Caco-2 (cell line): Measurements from ENCODE around the gene KLHL11. TPM values are rescaled to one million over a fixed set of nuclear protein-coding genes. Genes with fewer than 3 reads are reported as not detected.
A peak's percentile ranks its signal among the peaks of the same experiment; 100 is the strongest.

Experiments used
- BruUV-seq: library from RNA; stranded (reverse); fragments of 400-500 nt; replicated peaks from 2 replicates; lab custom pipeline; 2021; lab: Mats Ljungman, UMichigan
- CTCF ChIA-PET: fragments of 300-600 bp; sonication (Branson Sonifier 250); formaldehyde crosslinking; loops from one replicate; lab custom pipeline; 2022; ENCODE audit warnings: antibody characterized with exemption; lab: Charles Lee
- POLR2A ChIA-PET: fragments of 300-600 bp; sonication (Branson Sonifier 250); formaldehyde crosslinking; loops from one replicate; lab custom pipeline; 2022; ENCODE audit warnings: antibody characterized with exemption; lab: Charles Lee
- DNase-seq, 2 experiments: peaks; one replicate each; pipeline versions ENCODE4 v3.0.0 to v3.0.0-alpha.2; 2020 to 2022
- H3K27me3 ChIP-seq: replicated peaks from 2 replicates; pipeline ENCODE4 v1.6.0; 2011; ENCODE audit warnings: low read length; ENCODE audit not compliant: control insufficient read depth, insufficient read depth
- H3K36me3 ChIP-seq: 2 replicates; pipeline ENCODE4 v1.5.1; 2011; ENCODE audit warnings: low read length; ENCODE audit not compliant: control insufficient read depth, insufficient read depth
- H3K4me1 ChIP-seq: fragments of 250-450 bp; sonication (Bioruptor Pico); 2 replicates; pipeline ENCODE4 v1.5.1; 2020; ENCODE audit warnings: mild to moderate bottlenecking
- H3K4me3 ChIP-seq: 2 replicates; pipeline ENCODE4 v1.5.1; 2011; ENCODE audit warnings: low read depth, mild to moderate bottlenecking, control low read depth, low read length
- H3K9me3 ChIP-seq: fragments of 250-450 bp; sonication (Bioruptor Pico); 2 replicates; pipeline ENCODE4 v1.5.1; 2020; ENCODE audit warnings: mild to moderate bottlenecking, moderate library complexity
- H3K27ac Mint-ChIP-seq: one replicate; pipeline ENCODE4 v1.8.0; 2022; ENCODE audit warnings: mixed read lengths; ENCODE audit not compliant: unreplicated experiment
- H3K27me3 Mint-ChIP-seq: one replicate; pipeline ENCODE4 v1.8.0; 2022; ENCODE audit warnings: mixed read lengths; ENCODE audit not compliant: insufficient read depth, unreplicated experiment
- H3K36me3 Mint-ChIP-seq: one replicate; pipeline ENCODE4 v1.8.0; 2022; ENCODE audit warnings: mild to moderate bottlenecking, mixed read lengths; ENCODE audit not compliant: insufficient read depth, unreplicated experiment
- H3K4me1 Mint-ChIP-seq: one replicate; pipeline ENCODE4 v1.8.0; 2022; ENCODE audit warnings: low read depth, mixed read lengths; ENCODE audit not compliant: unreplicated experiment
- H3K4me3 Mint-ChIP-seq: one replicate; pipeline ENCODE4 v1.8.0; 2022; ENCODE audit warnings: mild to moderate bottlenecking, moderate library complexity, mixed read lengths; ENCODE audit not compliant: unreplicated experiment
- H3K9me3 Mint-ChIP-seq: one replicate; pipeline ENCODE4 v1.8.0; 2022; ENCODE audit warnings: mixed read lengths; ENCODE audit not compliant: unreplicated experiment
- intact Hi-C: fragments of 100-400 bp; cut with micrococcal nuclease; formaldehyde crosslinking; loops from one replicate; pipeline ENCODE4 v1.10.0; 2022; ENCODE audit not compliant: unreplicated experiment
- total RNA-seq: library from RNA; stranded (reverse); gene quantifications from 2 replicates; pipeline ENCODE4 v1.2.3, GENCODE V29; 2022
- TF ChIP-seq, protein P1 (sequence below), 2 experiments: fragments of 200-600 bp in 1 of 2; IDR thresholded peaks; 1 replicate in 1 of 2; 2 replicates in 1 of 2; pipeline versions ENCODE4 v1.5.1 to v1.8.0; 2011 to 2022; ENCODE audit warnings: antibody characterized with exemption in 1 of 2, control low read depth in 1 of 2, inconsistent platforms in 1 of 2, low read depth in 1 of 2, low read length in 1 of 2, mild to moderate bottlenecking in 1 of 2, moderate library complexity in 1 of 2; ENCODE audit not compliant: insufficient read depth in 1 of 2, severe bottlenecking in 1 of 2, unreplicated experiment in 1 of 2

Gene KLHL11
- total RNA-seq, 1 experiment from 2014 or later: 22.2 TPM

DNA sequence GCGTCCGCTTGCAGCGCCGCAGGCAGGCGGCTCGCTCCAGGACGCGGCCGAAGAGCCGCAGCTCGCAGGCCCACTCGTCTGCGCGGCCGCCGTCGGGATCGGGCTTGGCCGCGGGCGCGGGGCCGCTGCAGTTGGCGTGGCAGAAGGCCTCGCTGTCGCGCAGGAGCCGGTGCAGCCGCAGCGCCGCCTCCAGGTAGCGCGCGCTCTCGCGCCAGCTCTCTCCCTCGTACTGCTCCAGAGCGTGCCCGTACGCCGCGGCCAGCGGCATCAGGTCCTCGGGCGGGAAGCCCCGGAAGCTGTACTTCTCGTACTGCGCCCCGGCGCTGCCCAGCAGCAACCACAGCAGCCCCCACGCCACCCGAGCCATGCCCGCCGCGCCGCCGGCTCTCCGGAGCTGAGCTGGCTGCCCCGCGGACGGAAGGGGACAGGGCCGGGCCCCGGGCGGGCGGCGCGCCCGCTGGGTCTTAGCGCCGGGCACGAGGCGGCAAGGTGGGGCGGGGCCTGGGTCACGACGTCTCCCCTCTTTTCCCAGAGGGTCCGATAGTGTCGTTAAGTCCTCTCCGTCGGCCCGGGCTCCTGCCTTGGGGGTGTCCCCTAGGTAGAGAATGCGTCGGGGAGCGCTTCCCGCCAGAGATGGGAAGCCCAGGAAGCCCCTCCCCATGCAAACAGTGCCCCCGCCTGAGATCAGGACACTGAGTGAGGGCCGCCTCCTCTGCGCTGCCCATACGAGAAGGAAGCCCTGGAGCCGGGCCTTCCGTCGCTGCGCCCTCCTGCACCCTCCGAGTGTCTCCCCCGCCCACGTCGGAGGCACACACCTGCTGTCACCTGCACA is 53.5 kb downstream of the KLHL11 start, which contains the start of gene P3H4:
P3H4 (minus strand) TSS at position 401 of the 832 bp plus-strand sequence; CDS start at position 367, 34 bp downstream.
- Histone ChIP-seq H3K36me3 (peaks cover 3% of the 10 kb centered on the region), H3K4me1 (peaks cover 21% of the 10 kb centered on the region), H3K27me3 (no peaks in the 10 kb centered on the region), H3K9me3 (no peaks in the 10 kb centered on the region), H3K4me3 (peak within 1 kb of the TSS; percentile 91)
- CTCF ChIA-PET: interaction anchor here (0.6 to 3.5 kb wide), 17 partner anchors 11 to 326 kb away, joined by 3 to 44 read pairs (median 4); partner anchors contain the start of genes JUP, KLHL11 and ODAD4
- BruUV-seq: TSS peak; percentile 21
- H3K36me3 Mint-ChIP-seq: peaks cover 45% of the 10 kb centered on the region
- peak within 1 kb of the TSS; percentile 99 for H3K4me3 Mint-ChIP-seq
- no peaks in the 10 kb centered on the region for H3K9me3 Mint-ChIP-seq
- intact Hi-C loops: loop anchor here (1.0 kb wide), 3 partner anchors 25 to 54 kb away; partner anchors contain the start of genes JUP and KLHL11
- H3K27ac Mint-ChIP-seq: peak within 1 kb of the TSS; percentile 97
- peaks cover 6% of the 10 kb centered on the region for H3K4me1 Mint-ChIP-seq
- H3K27me3 Mint-ChIP-seq: no peaks in the 10 kb centered on the region
- POLR2A ChIA-PET: interaction anchor here (0.5 to 3.7 kb wide), 13 partner anchors 11 to 123 kb away, joined by 3 to 44 read pairs (median 5); partner anchors contain the start of genes EIF1, JUP and KLHL11
- DNase-seq: peak; percentile 82 to 90
- TF ChIP-seq, protein P1, sequence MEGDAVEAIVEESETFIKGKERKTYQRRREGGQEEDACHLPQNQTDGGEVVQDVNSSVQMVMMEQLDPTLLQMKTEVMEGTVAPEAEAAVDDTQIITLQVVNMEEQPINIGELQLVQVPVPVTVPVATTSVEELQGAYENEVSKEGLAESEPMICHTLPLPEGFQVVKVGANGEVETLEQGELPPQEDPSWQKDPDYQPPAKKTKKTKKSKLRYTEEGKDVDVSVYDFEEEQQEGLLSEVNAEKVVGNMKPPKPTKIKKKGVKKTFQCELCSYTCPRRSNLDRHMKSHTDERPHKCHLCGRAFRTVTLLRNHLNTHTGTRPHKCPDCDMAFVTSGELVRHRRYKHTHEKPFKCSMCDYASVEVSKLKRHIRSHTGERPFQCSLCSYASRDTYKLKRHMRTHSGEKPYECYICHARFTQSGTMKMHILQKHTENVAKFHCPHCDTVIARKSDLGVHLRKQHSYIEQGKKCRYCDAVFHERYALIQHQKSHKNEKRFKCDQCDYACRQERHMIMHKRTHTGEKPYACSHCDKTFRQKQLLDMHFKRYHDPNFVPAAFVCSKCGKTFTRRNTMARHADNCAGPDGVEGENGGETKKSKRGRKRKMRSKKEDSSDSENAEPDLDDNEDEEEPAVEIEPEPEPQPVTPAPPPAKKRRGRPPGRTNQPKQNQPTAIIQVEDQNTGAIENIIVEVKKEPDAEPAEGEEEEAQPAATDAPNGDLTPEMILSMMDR (IDR thresholded peaks at IDR 0.05; ENCODE audit: insufficient read depth in 1 of 2, low read depth in 1 of 2, low read length in 1 of 2, severe bottlenecking in 1 of 2, unreplicated experiment in 1 of 2): peak; percentile 53 to 83

DNA sequence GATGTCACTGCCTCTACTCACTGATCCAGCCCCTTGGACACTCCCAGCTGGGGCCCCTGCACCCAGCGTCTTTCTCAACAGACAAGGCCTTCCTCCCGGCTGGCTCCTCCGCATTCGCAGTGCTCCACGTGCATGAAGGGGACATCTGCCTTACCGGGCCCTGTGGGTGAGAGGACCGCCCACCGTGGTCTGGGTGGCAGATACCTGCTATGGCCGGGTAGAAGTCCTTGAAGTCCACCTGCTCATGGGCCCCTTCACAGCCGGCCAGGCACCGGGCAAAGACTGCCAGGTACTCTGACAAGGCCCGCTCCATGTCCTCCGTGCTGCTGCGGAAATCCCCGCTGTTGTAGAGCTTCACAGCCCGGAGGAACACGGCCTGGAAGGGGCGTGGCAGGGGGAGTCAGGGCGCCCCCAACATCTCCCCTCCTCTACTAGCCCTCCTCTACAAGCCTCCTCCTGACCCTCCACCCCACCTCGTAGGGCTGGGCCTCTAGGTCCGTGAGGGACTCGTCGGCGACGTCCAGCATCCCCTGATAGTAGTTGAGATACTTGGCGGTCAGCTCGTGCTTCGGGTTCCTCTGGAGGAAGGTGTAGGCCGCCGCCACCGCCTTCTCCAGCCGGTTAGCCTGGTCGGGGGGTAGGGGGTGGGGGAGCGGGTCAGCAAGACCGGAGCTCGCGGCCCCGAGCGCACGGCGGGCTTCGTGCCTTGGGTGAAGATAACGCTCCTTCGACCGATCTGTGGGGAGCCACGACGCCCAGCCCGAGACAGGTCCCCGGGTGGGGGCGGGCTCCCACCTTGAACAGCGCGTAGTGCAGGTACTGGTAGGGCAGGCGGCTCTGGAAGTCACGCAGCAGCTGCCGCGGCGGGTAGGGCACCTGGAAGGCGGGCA is 54.3 kb downstream of the KLHL11 start:
- Histone ChIP-seq H3K4me1 (peaks cover 21% of the 10 kb centered on the region), H3K9me3 (no peaks in the 10 kb centered on the region), H3K27me3 (no peaks in the 10 kb centered on the region), H3K36me3 (peaks cover 3% of the 10 kb centered on the region), H3K4me3 (peak overlapping the region; percentile 91)
- Mint-ChIP-seq H3K27me3 (no peaks in the 10 kb centered on the region), H3K4me1 (peaks cover 6% of the 10 kb centered on the region), H3K9me3 (no peaks in the 10 kb centered on the region), H3K4me3 (peak overlapping the region; percentile 99), H3K36me3 (peaks cover 52% of the 10 kb centered on the region), H3K27ac (peak overlapping the region; percentile 9)
- intact Hi-C loops: no loop called here
- TF ChIP-seq, protein P1 (IDR thresholded peaks at IDR 0.05; ENCODE audit: insufficient read depth in 1 of 2, low read depth in 1 of 2, low read length in 1 of 2, severe bottlenecking in 1 of 2, unreplicated experiment in 1 of 2): no peak
- CTCF ChIA-PET: interaction anchor here (0.6 to 3.5 kb wide), 18 partner anchors 10 to 970 kb away, joined by 3 to 44 read pairs (median 4); partner anchors contain the start of genes JUP, KLHL11 and WNK4
- POLR2A ChIA-PET: interaction anchor here (0.5 to 3.7 kb wide), 10 partner anchors 10 to 122 kb away, joined by 3 to 44 read pairs (median 6); partner anchors contain the start of genes EIF1 and JUP
- DNase-seq: no peak
- no TSS peak for BruUV-seq
